Muscle layer of colon (tissue), 2 donors: ENCODE results near the gene THSD8.
A peak's percentile ranks its signal among the peaks of the same experiment; 100 is the strongest.
"Not testable (repeated sequence)": the region's sequence is repeated elsewhere in the genome, so short reads cannot be mapped to it uniquely, and the experiment has no call there.

Experiments used
- H3K27ac ChIP-seq: one replicate; pipeline ENCODE4 v1.7.0; 2013; ENCODE audit warnings: low read depth, mild to moderate bottlenecking, low read length, moderate library complexity
- H3K27me3 ChIP-seq, 2 donors: one replicate each; pipeline ENCODE4 v1.7.0; 2013; ENCODE audit warnings: low read length in 2 of 2, mild to moderate bottlenecking in 2 of 2; ENCODE audit not compliant: insufficient read depth in 2 of 2, control insufficient read depth in 1 of 2
- H3K36me3 ChIP-seq: one replicate; pipeline ENCODE4 v1.7.0; 2013; ENCODE audit warnings: mild to moderate bottlenecking, low read length; ENCODE audit not compliant: insufficient read depth
- H3K4me1 ChIP-seq: one replicate; pipeline ENCODE4 v1.7.0; 2013; ENCODE audit warnings: mild to moderate bottlenecking, low read length; ENCODE audit not compliant: insufficient read depth
- H3K4me3 ChIP-seq, 2 donors: one replicate each; pipeline ENCODE4 v1.7.0; 2013; ENCODE audit warnings: low read length in 2 of 2, low read depth in 1 of 2, mild to moderate bottlenecking in 1 of 2, moderate library complexity in 1 of 2
- H3K9ac ChIP-seq: one replicate; pipeline ENCODE4 v1.7.0; 2013; ENCODE audit warnings: low read length
- H3K9me3 ChIP-seq: one replicate; pipeline ENCODE4 v1.7.0; 2013; ENCODE audit warnings: mild to moderate bottlenecking, low read length
- donor health status: abdominal sarcoma.
- donor health status: Adenocarcinoma of cecum.

THSD8 gene

DNA sequence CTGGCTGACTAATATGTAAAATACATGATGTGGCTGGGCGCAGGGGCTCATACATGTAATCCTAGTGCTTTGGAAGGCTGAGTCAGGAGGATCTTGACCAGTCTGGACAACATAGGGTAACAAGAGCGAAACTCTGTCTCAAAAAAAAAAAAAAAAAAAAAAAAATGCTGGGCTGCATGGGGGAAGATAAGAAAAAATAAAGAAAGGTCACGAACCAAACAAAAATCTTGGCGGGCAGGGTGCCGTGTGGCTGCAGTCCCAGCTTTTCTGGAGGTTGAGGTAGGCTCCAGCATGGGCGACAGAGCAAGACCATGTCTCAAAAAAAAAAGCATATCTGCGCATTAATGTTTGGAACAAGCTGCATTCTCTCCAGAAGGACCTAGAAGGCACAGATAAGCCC lies 13.2 kb downstream of the THSD8 start:
- Histone ChIP-seq H3K4me3 (no peak overlapping the region), H3K27me3 (no peaks in the 10 kb centered on the region), H3K36me3 (no peaks in the 10 kb centered on the region)

DNA sequence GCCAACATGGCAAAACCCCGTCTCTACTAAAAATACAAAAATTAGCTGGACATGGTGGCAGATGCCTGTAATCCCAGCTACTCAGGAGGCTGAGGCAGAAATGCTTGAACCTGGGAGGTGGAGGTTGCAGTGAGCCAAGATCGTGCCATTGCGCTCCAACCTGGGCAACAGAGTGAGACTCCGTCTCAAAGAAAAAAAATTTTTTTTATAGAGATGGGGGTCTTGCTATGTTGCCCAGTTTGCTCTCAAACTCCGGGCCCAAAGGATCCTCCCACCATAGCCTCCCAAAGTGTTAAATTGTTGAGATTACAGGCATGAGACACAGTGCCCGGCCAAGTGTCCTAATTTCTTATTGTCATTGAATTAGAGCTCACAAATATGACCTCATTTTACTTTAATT lies 15.3 kb downstream of the THSD8 start:
- not testable (repeated sequence) for H3K4me3 ChIP-seq, H3K4me1 ChIP-seq, H3K9ac ChIP-seq, H3K27me3 ChIP-seq, H3K9me3 ChIP-seq, H3K27ac ChIP-seq, H3K36me3 ChIP-seq

More for the DNA sequence above, 13.2 kb downstream of the THSD8 start:
- no peaks in the 10 kb centered on the region for H3K4me1 ChIP-seq
- no peak overlapping the region for H3K9ac ChIP-seq
- H3K9me3 ChIP-seq: no peaks in the 10 kb centered on the region
- H3K27ac ChIP-seq: no peak overlapping the region

GRCh38 chr19:12817810-12818209 lies 15.9 kb downstream of the THSD8 start:
- H3K4me1 ChIP-seq, H3K27me3 ChIP-seq: not testable (repeated sequence)

GRCh38 chr19:12821761-12822160 lies 19.9 kb downstream of the THSD8 start:
- Histone ChIP-seq H3K27ac (no peak overlapping the region), H3K9me3 (no peaks in the 10 kb centered on the region), H3K9ac (no peak overlapping the region), H3K27me3 (peaks cover 14 to 19% of the 10 kb centered on the region in 2 donors), H3K36me3 (no peaks in the 10 kb centered on the region), H3K4me3 (no peak overlapping the region), H3K4me1 (no peaks in the 10 kb centered on the region)

More at GRCh38 chr19:12817810-12818209, 15.9 kb downstream of the THSD8 start:
- H3K36me3 ChIP-seq, H3K27ac ChIP-seq, H3K4me3 ChIP-seq, H3K9ac ChIP-seq, H3K9me3 ChIP-seq: not testable (repeated sequence)

- H3K36me3 ChIP-seq: no peaks in the 10 kb centered on the region
- H3K27ac ChIP-seq: no peak overlapping the region
- H3K27me3 ChIP-seq: peaks cover 34 to 47% of the 10 kb centered on the region in 2 donors
- H3K9me3 ChIP-seq: no peaks in the 10 kb centered on the region
- H3K9ac ChIP-seq: no peak overlapping the region
- no peak overlapping the region for H3K4me3 ChIP-seq
- no peaks in the 10 kb centered on the region for H3K4me1 ChIP-seq
Measured at GRCh38 chr19:12825254-12826131, 23.6 kb downstream of the THSD8 start.

- H3K36me3 ChIP-seq: no peaks in the 10 kb centered on the region
- no peak overlapping the region for H3K27ac ChIP-seq
- H3K9me3 ChIP-seq: no peaks in the 10 kb centered on the region
- H3K4me3 ChIP-seq: no peak overlapping the region
- peaks cover 63 to 77% of the 10 kb centered on the region in 2 donors for H3K27me3 ChIP-seq
- H3K9ac ChIP-seq: no peak overlapping the region
- peaks cover 7% of the 10 kb centered on the region for H3K4me1 ChIP-seq
Measured at GRCh38 chr19:12828494-12828893, 26.6 kb downstream of the THSD8 start.

DNA sequence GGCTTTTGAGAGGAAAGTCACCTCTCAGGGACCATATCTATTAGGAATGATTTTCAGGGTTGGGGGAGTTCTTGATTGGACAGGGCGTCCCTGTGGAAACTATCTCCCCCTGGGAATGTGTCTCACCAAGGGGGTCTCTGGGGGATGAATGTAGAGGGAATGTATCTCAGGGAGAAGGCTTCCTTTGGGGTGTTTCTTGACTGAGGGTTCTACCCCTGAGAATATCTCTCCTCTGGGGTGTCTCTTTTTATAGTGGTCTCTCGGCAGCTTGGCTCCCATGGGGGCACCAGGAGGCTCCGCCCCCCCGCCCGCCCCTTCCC lies 31.5 kb downstream of the THSD8 start:
- no peak overlapping the region for H3K4me3 ChIP-seq
- H3K9ac ChIP-seq: no peak overlapping the region

DNA sequence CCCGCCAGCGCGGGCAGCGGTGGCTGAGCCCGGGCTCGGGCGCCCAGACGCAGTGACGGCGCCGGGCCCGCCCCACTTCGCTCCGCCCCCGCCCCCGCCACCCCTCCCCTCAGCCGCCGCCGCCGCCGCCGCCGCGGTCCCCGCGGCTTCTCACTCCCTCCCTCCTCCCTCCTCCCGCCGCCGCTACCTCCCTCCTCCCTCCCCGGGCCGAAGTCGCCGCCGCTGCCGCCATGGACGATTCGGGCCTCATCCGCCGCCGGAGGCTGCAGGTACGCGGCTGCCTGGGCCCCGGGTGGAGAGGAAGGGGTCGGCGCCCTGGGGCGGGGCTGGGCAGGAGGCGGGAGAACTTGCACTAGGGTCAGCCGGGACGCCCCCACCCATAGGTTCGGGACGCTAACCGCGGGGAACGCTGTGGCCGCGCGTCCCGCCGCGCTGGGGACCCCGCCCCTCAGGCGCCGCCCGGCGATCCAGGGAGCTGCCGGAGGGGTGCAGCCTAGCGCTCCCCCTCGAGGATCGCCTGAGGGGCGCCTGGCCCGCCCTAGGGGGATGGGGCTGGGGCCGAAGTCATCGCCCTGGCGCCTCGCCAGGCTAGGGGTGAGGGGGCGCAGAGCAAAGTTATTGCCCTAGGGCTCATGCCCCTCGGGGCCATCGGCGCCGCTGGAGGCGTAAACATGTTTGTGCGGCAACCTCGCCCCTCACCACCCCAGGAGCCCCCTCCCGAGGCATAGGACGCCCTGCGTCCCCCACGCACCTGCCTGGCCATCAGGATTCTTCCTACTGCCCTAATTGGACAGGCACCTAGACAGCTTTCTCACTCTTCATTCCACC lies 32.1 kb downstream of the THSD8 start:
- Histone ChIP-seq H3K27ac (no peak overlapping the region), H3K36me3 (no peaks in the 10 kb centered on the region), H3K4me3 (peak overlapping the region in 1 of 2 donors; percentile 28), H3K4me1 (peaks cover 7% of the 10 kb centered on the region), H3K27me3 (peaks cover 82 to 92% of the 10 kb centered on the region in 2 donors), H3K9me3 (no peaks in the 10 kb centered on the region), H3K9ac (no peak overlapping the region)

More for the DNA sequence above, 31.5 kb downstream of the THSD8 start:
- Histone ChIP-seq H3K9me3 (no peaks in the 10 kb centered on the region), H3K36me3 (no peaks in the 10 kb centered on the region), H3K27ac (no peak overlapping the region), H3K27me3 (peaks cover 84 to 89% of the 10 kb centered on the region in 2 donors), H3K4me1 (peaks cover 7% of the 10 kb centered on the region)

DNA sequence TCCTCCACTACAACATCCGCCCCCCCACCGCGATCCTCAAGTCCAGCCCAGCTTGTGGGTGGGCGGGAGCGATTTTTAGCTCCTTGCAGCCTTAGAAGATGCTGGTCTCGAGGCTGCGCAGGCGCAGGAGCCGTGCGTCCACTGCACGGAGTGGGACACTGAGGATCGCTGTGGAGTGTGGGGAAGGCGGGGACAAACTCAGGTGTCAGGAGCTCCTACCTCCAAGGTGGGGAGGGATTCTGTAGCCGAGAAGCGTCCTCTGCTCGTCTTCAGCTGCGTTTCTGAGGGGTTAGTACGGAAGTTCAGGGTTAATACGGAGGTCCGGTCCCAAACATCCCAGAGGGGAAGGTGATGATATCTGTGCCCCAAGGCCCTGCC lies 32.7 kb downstream of the THSD8 start, which contains the start of gene RTBDN:
TSS of gene RTBDN (minus strand) at position 14 of the 378 bp plus-strand sequence. CDS start 4,600 bp downstream, outside the sequence.
- no peaks in the 10 kb centered on the region for H3K36me3 ChIP-seq
- H3K9ac ChIP-seq: no peak within 1 kb of the TSS
- peaks cover 7% of the 10 kb centered on the region for H3K4me1 ChIP-seq
- no peaks in the 10 kb centered on the region for H3K9me3 ChIP-seq
- no peak within 1 kb of the TSS for H3K27ac ChIP-seq
- peak within 1 kb of the TSS in 1 of 2 donors; percentile 28 for H3K4me3 ChIP-seq
- H3K27me3 ChIP-seq: peaks cover 85 to 92% of the 10 kb centered on the region in 2 donors

DNA sequence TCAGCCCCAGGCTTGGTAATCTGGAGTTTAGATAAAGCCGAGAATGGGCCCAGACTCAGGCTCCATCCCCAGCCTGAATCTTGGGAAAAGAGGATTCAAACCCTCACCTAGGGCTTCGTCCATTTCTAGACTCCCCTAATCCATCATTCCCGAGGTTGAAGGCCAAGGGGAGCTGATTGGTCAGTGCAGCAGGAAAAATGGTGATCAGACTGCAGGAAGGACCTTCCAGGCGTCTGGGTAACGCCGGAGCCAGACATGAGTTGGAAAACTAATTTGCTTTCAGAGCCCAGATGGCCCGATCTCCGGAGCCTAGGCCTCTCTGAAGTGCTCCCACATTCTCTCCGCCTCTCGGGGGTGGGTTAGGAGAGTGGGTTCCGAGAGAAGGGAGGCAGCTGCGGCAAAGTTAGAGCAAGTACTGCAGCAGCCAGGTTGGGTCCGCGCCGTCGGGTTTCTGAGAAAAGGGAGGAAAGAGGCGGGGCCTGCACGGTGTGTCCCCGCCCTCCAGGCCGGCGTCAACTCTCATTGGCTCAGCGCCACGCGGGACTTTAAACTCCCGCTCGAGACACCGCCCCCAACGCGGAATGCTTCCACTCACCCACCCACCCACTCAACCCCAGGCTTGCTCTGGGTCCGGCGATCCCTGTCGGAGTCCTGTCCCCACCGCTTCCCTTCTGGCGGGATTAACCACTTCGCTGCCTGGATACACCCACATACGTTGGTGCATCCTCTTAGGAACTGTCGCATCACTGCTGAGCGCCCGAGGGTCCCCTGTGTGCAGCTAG lies 33.3 kb downstream of the THSD8 start:
- no peaks in the 10 kb centered on the region for H3K36me3 ChIP-seq
- H3K27me3 ChIP-seq: peaks cover 83 to 92% of the 10 kb centered on the region in 2 donors
- H3K9me3 ChIP-seq: no peaks in the 10 kb centered on the region
- H3K27ac ChIP-seq: no peak overlapping the region
- H3K4me3 ChIP-seq: no peak overlapping the region
- H3K4me1 ChIP-seq: peaks cover 7% of the 10 kb centered on the region
- H3K9ac ChIP-seq: no peak overlapping the region

- H3K36me3 ChIP-seq: no peaks in the 10 kb centered on the region
- H3K4me3 ChIP-seq: no peak overlapping the region
- H3K4me1 ChIP-seq: peaks cover 14% of the 10 kb centered on the region
- no peak overlapping the region for H3K9ac ChIP-seq
- H3K27me3 ChIP-seq: peaks cover 83 to 92% of the 10 kb centered on the region in 2 donors
- H3K9me3 ChIP-seq: no peaks in the 10 kb centered on the region
- no peak overlapping the region for H3K27ac ChIP-seq
Measured at GRCh38 chr19:12836529-12836863, 34.6 kb downstream of the THSD8 start.
